ENCODE measurements around the gene TTC9B.

TTC9B gene

DNA sequence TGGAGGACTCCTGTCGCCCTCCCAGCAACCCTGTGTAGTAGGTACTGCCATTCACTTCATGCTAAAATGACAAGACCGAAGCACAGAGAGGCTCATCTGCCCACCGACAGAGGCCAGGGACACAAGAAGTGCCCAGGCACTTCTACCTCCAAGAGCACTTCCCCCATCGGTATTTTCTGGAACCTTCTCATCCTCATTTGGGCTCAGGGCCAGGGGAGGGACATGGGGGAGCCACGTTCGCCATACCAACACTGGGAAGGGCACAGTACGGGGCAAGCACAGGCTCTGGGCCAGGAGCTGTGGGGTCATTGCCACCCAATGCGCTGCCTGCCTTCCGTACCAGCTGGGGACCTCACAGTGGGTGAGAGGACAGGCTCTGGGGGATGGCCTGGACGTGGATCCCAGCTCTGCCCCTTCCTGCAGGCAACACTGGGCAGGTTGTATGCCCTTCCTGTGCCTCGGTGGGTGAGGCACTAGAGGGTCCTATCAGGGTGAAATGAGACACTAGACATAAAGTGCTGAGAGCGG, 29.6 kb upstream of the TTC9B start:
- DNase-seq (ENCODE audit: low spot score) = no peak

DNA sequence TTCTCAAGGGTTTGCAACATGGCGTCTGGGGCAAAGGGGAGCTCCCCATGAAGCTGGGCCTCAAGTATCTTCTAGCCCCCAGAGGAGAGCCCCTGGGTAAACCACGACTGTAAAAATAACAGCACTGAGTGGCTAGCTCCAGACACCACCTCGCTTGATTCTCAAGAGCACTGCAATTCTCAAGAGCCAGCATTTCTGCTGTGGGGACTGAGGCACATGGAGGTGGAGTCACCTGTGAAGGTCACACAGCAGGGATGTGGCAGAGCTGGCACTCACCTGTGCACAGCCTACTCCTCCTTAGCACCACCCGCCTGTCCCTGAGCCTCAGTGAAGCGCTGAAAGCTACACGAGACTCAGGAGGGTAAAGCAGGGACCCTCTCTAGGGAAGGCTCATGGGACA, 29.0 kb upstream of the TTC9B start:
- DNase-seq (ENCODE audit: low spot score) = no peak

DNA sequence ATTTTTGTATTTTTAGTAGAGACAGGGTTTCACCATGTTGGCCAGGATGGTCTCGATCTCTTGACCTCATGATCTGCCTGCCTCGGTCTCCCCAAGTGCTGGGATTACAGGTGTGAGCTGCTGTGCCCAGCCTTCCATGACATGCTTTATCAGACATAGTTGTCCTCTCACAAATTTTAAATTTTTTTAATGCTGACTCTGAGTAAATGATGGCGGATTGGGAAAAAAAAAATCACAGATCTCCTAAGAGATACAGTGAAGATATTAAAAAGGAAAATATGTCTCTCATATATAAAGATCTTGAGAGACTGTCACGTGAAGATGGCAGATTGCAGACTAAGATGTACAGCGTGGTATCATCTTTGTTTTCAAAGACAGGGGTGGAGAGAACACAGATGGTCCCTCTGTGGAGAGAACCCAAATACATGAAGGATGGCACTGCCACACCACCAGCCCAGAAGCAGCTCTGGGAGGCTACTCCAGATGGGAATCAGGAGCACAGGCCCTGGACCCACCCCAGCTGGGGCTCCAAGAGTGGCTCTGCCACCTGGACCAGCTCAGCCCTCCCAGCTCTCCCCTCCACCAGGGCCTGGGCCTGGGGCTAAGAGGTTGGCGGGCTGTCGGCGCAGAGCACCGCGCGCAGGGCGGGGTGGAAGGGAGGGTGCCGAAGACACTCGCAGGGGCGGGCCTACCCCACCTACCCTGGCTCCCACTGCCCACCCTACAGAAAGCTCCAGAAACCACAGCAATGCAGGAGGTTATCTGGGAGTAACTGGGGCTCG, 28.3 kb upstream of the TTC9B start:
- DNase-seq (ENCODE audit: low spot score) = no peak

DNA sequence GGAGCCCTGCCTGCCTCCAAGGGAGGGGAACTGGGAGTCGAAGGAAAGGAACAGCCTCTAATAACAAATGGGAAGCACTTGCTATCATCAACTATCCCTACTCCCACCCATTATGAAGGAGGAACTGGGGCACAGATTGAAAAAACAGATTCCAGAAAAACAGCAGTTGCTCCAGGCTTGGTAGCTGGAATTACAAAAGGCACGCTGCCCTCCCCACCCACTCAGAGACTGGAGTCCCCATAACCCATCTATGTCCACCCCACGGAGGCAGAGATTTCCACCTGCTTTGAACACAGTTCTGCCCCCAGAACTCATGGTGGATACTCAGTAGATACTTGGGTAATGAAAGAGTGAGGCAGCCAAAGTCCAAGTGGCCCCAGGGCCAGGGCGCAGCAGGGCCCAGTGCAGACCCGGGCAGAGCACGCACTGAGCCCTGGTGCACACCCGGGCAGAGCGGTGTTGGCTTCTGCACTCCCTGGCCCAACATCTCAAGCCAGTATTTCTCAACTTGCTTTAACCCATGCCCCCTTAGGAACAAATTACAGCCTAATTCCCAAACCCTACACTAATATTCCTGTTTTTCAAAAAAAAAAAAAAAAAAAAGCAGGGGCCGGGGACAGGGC, 27.4 kb upstream of the TTC9B start:
- DNase-seq (ENCODE audit: low spot score) = no peak

DNA sequence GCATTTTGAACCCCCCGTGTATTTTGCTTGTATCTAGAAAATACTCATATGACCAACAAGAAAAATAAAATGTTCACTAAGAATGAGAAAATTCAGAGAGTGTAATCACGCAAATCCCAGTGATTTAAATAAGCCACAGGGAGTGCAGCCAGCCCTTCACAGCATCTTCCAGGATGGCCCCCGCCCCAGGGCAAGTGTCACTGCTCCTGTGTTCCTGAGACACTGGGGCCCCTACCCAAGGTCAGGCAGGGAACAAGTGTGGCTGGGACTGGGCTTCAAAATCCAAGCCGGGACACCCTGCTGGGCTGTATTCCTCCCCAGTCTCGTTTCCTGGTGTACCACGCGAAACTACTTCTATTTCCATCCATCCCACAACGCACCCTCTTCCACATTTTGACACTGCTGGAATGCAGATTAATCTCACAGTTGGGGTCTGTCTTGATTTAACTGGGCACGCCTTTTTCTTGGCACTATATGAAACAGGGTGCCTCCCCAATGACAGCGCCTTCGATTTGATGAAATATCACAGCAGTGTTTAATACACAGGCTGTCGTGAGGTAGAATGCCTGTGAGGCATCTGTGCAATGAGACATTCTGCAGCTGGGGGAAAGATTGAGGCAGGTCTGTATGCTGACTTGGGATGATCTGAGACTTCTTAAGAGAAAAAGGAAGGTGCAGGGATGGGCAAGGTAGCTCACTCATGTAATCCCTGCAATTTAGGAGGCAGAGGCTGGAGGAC, 26.6 kb upstream of the TTC9B start:
- DNase-seq (ENCODE audit: low spot score) = no peak

DNA sequence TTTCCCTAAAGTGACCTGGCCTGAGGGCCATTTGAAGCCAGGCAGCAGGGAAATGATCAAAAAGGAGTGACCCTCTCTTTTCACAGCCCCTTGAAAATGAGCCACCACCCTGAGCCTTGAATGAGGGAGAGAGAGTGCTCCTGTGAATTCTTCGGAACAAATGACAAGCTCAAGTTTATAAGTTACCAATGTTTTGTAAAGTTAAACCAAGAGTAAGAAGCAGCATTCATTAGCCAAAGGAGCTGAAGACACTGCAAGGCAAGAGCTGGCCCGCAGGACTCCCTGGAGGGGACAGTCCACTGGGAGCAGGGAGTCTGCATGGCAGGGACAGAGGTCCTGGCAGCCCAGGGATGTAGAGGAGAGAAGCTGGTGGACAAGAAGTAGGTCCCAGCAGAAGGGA, 25.0 kb upstream of the TTC9B start:
- no peak for DNase-seq (ENCODE audit: low spot score)

DNA sequence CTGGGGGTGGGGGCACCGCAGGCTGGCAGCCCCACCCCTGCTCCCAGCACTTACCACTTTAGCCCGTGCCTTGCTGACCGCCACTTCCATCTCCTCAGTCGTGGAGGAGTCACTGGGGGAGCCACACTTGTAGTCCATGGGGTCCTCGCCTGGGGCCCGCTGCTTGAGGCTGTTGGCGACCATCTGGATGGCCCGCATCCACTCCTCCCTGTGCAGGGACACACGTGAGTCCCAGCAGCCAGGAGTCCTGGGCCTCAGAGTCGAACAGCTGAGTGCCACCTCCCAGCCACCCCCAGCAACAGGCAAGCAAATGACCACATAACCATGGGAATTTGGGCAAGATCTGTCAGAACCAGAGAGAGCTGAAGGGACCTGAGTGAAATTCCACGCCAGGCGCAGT, 24.3 kb upstream of the TTC9B start:
- no peak for DNase-seq (ENCODE audit: low spot score)

DNA sequence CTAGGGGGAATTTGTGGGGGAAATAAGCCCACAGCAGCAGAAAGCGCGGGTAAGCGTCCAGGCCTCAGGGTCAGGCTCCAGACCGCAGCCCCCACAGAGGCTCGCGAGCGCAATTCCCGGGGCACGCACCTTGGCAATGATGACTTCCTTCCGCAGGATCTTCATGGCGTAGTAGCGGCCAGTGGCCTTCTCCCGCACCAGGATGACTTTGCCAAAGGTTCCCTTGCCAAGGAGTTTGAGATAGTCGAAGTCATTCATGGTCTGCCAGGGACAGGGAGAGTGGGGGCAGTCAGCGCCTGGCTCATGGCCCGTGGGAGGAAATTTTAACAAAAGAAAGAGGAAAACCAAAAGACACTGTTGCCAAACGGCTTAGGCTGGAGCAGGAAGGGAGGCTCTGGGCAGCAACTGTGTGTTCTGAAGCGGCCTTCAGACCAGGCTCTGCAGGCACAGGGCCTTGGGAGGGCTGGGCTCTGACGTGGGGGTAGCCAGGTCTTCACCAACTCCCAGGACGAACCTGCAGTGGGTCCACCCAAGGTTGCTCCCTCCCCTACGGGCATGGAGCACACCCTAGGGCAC, 23.7 kb upstream of the TTC9B start:
- no peak for DNase-seq (ENCODE audit: low spot score)

DNA sequence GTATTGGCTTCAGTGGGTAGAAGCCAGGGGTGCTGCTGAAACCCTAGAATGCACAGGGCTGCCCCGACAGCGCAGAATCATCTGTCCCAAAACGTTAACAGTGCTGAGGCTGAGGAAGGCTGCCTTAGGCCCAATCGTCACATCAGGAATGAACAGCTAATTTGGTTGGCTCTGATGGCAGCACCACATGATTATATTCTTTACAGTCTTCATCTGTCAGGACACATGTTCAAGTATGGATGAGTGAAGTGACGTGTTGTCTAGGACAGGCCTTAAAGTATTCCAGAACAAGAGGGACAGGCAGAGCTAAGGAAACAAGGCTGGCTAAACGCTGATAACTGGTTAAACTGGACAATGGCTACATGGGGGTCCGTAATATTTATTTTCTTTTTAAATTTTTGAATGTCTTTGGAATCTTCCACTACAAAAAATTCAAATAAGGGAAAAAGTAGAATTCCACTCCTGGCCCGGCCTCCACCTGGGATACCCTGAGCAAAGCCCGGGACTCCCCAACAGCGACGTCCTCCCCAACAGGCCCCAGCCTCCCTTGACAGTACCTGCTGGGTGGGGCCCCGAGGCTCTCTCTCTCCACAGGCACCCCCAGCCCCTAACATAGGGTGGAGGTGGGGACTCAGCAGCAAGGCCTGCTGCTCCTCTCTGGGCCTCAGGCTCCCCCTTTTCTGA, 23.1 kb upstream of the TTC9B start:
- DNase-seq (ENCODE audit: low spot score) = no peak

DNA sequence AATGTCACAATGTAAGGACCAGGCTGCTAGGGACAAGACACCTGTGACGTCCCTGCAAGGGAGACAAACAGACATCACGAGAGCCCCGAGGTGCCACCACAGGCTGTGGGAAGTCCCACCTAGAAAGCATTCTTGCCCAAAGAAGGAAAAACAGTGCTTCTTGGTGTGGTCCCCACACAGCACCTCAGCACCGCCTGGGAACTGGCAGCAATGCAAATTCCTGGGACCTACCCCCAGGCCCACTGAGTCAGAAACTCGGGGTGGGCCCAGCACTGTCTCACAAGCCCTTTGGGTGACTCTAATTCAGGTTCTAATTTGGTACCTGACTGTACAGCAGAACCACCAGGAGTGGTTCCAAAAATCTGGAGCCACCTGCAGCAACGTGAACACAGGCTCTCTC, 22.1 kb upstream of the TTC9B start:
- DNase-seq (ENCODE audit: low spot score) = no peak

DNA sequence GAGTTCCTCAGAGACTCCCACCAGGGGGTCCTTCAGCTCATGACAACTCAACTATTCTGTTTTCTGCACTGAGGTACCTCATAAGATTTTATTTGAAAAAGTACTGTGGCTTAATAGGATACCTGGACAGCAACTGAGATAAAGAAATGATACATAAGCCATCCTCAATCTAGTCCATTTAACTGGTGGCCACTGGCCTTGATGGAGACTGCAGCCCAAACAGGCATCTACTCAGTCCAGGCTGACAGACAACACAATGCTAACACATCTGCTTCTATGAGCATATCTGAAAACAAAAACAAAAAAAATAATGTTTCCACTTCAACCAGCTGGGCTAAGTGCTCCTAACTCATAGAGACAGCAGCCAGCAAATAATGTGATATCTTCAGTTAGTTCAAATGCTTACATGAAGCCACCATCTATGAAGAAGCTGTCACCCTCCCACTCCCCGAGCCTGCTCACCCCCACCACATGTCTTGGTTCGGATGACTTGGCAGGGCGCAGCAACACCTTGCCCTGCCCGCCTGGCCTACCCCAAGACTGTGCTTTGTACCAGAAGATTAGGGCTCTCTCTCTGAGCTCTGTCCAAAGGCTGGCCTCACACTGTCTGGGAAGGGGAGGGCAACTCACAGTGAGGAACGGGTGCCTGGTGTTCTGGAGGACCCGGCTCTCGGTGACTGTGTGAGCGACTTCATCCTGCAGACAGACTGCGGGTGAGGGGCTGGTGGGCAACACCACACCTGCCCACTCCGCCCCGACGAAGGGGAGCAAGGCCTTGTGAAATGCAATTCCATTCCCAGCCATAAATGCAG, 21.4 kb upstream of the TTC9B start:
- no peak for DNase-seq (ENCODE audit: low spot score)

DNA sequence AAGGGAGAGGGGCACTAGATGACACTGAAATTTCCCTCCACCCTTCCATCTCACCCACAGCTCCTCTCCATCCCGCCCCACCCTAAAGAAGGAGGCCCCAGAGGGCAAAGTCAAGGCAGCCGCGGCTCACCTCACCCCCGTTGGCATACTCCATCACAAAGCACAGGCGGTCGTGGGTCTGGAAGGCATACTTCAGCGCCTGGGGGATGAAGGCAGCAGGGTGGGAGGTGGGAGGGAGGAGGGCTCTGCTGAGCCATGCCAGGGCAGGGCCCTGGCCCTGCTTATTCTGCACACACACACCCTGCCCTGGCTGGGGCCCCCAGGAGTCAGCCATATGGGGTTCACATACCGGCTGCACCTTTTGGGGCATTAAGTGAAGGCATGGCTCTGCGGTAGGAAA, 20.6 kb upstream of the TTC9B start:
- no peak for DNase-seq (ENCODE audit: low spot score)

DNA sequence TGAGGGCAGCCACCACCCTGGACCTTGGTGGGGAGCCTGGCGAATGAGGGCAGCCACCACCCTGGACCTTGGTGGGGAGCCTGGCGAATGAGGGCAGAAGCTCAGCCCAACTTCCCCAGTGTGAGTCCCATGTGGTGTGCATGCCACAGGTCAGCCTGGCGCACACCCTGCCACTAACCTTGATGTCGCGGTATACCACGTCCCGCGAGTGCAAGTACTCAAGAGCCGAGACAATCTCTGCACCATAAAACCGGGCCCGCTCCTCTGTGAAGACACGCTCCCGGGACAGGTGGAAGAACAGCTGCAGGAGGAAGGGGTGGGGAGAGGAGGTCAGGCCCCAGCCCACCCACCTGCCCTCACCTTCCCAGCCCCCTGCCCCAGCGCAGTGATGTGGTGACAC, 19.6 kb upstream of the TTC9B start:
- no peak for DNase-seq (ENCODE audit: low spot score)

DNA sequence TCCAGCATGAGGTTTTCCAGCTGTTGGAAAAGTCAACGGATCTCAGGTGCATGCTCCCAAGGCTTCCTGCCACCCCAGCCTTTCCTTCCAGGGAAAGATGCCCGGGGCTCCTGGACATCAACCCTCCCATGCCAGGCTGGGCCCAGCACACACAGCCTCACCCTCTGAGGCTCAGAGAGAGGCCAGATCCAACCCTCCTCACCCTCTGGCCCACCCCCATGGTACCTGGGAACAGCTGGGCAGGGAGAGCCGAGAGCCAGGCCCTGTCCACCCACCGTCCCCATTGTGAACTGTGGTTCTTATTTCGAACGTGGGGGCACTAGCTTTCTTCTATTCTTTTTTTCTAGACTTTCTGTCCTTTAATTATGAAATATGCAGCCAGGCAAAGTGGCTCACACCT, 18.2 kb upstream of the TTC9B start:
- no peak for DNase-seq (ENCODE audit: low spot score)

DNA sequence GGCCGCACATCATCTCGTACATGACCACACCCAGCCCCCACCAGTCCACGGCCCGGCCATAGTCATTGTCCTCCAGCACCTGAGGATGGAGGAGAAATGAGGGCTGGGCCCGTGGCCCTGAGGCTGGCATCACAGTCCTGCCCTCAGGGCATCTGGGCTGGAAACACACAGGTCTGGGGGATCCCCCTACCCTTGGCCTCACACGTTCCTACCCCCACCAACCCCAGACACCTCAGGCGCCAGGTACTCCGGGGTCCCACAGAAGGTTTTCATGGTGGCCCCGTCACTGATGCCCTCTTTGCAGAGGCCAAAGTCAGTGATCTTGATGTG, 17.8 kb upstream of the TTC9B start:
- no peak for DNase-seq (ENCODE audit: low spot score)

DNA sequence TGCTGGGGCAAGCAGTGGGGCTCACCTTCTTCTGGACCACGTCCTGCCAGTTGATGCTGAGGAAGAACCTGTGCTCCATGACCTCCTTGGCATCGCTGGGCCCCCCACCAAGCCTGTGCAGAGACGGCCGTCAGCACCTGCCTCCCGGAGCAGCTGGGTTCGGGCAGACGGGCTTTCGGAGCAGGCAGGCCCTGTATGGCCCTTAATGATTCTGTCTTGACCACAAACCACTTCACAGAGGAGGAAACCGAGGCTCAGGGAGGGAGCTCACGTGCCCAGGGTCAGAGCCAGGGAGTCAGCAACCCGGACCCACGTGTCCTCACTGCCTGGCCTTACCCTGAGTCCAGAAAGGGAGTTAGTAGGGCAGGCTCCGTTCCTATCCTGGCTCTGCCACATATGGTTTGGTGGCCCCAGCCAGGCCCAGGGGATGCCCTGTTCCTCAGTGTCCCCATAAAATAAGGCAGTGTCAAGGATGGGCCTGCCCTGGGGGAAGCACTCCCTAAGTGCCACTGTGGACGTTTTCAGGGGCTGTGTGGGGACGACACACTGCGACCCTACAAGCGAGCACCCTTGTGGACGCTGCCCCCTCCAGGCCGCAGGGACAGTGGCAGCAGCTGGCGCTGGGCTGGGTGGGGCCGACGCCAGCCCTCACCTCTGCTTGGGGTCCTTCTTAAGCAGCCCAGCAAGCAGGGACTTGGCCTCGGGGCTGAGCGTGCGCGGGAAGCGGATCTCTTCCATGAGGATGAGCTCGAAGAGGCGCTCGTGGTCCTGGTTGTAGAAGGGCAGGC, 17.2 kb upstream of the TTC9B start:
- DNase-seq (ENCODE audit: low spot score) = no peak

DNA sequence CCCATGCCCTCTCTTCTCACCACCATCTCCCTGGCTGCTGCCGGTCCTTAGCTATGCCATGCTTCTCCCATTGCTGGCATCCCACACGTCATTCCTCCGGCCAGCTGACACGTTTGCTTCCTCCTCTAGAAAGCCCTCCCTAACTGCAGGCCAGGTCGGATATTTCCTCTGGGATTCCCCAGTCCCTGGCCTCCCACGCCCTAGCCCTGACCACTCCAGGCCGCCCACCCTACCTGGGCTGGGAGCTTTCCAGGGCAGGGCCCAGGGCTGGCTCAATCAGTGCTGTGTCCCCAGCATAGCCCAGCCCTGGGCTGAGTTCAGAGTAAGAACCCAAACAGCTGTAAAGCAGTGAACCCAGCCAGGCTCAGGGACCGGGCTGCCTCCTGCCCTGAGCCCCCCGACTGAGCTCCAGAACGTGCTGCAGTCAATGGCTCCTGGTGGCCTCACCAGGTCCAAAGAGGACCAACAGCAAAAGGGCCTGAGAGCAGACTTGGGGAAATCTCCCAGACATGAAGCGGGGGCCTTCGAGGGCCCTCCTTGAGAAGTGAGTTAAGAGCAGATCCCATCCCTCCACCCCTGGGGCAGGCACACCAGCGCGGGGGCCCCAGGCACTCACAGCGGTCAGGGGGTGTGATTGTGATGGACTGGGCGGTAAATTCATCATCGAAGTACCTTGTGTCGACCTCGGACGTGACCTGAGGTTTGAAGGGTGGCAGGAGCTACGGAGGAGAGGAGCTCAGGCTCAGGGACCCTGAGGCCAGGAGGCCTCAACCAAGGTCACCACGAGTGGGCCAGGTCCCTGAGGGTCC, 16.4 kb upstream of the TTC9B start:
- no peak for DNase-seq (ENCODE audit: low spot score)

DNA sequence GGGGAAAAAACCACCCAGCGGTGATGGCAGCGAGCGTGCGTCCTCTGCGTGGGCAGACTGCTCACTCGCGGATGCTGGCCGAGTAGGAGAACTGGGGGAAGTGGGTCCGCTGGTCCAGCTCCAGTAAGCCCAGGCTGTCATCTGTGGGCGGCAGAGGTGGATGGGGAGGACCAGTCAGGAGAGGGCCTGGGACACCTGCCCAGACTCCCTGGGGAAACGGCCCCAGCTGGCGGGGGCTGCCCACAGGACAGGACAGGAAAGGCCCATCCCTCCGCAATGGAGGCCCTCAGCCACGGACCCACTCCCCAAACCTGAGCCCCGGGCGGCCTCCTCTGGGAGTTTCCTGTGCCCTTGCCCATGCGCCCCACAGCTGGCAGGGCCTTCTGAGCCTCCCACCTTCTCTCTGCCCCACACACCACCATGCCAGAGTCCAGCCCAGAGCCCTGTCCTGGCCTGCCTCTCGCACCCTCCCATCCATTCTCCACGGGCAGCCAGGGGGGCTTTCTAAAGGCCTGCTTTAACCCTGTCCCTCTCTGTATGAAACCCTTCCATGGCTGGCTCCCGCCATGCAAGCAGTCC, 15.7 kb upstream of the TTC9B start:
- DNase-seq (ENCODE audit: low spot score) = no peak
